ENCODE results near the gene OSTM1. TPM values are rescaled to one million over a fixed set of nuclear protein-coding genes. Genes with fewer than 3 reads are reported as not detected.
"Not testable (repeated sequence)": the region's sequence is repeated elsewhere in the genome, so short reads cannot be mapped to it uniquely, and the experiment has no call there.

The OSTM1 gene
- total RNA-seq, 1 donor from 2014 or later, result 59.3 TPM

GRCh38 chr6:108020472-108021116 lies 53.9 kb downstream of the OSTM1 start:
- Histone ChIP-seq H3K4me1 (no peaks in the 10 kb centered on the region), H3K9me3 (no peaks in the 10 kb centered on the region), H3K4me3 (no peak overlapping the region), H3K27ac (no peak overlapping the region), H3K27me3 (no peaks in the 10 kb centered on the region), H3K36me3 (no peaks in the 10 kb centered on the region)
- no peak for ATAC-seq
- TF ChIP-seq, protein P1, sequence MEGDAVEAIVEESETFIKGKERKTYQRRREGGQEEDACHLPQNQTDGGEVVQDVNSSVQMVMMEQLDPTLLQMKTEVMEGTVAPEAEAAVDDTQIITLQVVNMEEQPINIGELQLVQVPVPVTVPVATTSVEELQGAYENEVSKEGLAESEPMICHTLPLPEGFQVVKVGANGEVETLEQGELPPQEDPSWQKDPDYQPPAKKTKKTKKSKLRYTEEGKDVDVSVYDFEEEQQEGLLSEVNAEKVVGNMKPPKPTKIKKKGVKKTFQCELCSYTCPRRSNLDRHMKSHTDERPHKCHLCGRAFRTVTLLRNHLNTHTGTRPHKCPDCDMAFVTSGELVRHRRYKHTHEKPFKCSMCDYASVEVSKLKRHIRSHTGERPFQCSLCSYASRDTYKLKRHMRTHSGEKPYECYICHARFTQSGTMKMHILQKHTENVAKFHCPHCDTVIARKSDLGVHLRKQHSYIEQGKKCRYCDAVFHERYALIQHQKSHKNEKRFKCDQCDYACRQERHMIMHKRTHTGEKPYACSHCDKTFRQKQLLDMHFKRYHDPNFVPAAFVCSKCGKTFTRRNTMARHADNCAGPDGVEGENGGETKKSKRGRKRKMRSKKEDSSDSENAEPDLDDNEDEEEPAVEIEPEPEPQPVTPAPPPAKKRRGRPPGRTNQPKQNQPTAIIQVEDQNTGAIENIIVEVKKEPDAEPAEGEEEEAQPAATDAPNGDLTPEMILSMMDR (IDR thresholded peaks at IDR 0.05), result no peak
- intact Hi-C loops (cut with DNase I), result no loop called here
- DNase-seq, result no peak

DNA sequence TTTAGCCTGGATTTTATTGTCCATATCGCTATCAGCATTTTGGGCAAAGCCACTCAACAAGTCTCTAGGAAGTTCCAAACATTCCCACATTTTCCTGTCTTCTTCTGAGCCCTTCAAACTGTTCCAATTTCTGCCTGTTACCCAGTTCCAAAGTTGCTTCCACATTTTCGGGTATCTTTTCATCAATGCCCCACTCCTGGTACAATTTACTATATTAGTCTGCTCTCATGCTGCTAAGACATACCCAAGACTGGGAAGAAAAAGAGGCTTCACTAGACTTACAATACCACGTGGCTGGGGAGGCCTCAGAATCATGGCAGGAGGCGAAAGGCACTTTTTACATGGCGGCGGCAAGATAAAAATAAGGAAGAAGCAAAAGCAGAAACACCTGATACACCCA lies 58.3 kb downstream of the OSTM1 start:
- intact Hi-C loops (cut with DNase I); H3K4me3 ChIP-seq; ATAC-seq; DNase-seq; H3K27me3 ChIP-seq; H3K9me3 ChIP-seq; H3K27ac ChIP-seq; H3K36me3 ChIP-seq; H3K4me1 ChIP-seq: not testable (repeated sequence)

DNA sequence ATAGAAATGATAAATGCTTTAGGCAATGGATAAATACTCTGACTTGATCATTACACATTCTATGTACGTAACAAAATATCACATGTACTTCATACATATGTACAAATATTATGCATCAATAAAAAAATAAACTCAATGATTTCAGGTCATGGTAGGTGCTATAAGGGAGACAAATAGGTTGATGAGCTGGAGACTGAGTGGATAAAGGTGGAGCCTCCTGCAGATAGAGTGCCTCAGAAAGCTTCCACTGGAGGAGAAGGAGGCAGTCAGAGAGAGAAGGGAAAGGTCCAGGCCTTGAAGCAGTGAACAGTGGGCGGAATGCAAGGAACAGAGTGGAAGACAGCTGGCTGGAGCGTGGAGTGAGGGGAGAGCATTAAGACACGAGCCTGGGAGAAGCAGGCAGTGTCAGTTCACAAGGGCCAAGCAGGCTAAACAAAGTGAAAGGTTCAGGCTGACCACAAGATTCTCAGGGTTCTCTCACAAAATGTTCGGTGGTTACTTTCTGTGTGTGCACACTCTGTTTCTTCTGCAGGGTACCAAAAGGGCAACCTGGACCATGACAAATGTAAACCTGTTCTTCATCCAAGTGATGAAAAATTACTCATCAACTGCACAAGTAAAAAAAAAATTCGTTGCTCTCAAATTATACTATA lies 60.6 kb downstream of the OSTM1 start:
- Histone ChIP-seq H3K9me3 (no peaks in the 10 kb centered on the region), H3K27ac (no peak overlapping the region), H3K4me3 (no peak overlapping the region), H3K27me3 (no peaks in the 10 kb centered on the region), H3K36me3 (no peaks in the 10 kb centered on the region), H3K4me1 (no peaks in the 10 kb centered on the region)
- intact Hi-C loops (cut with DNase I), result no loop called here
- ATAC-seq (no peak), DNase-seq (no peak)
- TF ChIP-seq, protein P1 (IDR thresholded peaks at IDR 0.05), result no peak

DNA sequence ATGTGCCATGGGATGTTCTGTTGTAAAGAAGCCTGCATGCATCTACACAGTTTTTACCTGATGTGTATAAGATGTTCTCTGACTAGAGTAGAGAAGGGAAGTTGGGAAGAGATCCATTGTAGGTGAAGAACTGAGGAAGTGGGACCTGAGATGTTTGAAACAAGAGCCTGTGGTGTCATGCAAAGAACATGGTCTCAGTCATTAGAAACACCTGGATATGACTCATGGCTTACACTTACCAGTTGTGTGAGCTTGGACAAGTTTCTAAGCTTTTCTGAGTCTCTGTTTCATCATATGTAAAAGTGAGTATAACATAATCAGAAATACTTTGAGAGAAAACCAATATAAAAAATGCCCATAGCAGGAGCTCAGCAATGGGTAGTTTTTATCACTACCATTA lies 64.6 kb downstream of the OSTM1 start:
- H3K27ac ChIP-seq, result no peak overlapping the region
- intact Hi-C loops (cut with DNase I), result no loop called here
- ATAC-seq, result no peak
- TF ChIP-seq, protein P1 (IDR thresholded peaks at IDR 0.05), result no peak
- H3K36me3 ChIP-seq, result no peaks in the 10 kb centered on the region
- no peaks in the 10 kb centered on the region for H3K9me3 ChIP-seq
- DNase-seq, result no peak
- no peaks in the 10 kb centered on the region for H3K4me1 ChIP-seq
- H3K27me3 ChIP-seq, result no peaks in the 10 kb centered on the region
- H3K4me3 ChIP-seq, result no peak overlapping the region

DNA sequence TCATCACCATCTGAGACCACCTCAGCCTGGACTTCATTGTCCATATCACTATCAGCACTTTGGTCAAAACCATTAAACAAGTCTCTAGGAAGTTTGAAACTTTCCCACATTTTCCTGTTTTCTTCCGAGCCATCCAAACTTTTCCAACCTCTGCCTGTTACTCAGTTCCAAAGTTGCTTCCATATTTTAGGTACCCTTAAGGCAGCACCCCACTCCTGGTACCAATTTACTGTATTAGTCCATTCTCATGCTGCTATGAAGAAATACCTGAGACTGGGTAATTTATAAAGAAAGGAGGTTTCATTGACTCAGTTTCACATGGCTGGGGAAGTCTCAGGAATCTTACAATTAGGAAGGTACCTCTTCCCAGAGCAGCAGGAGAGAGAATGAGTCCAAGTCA lies 65.3 kb downstream of the OSTM1 start:
- H3K4me3 ChIP-seq; intact Hi-C loops (cut with DNase I); H3K9me3 ChIP-seq; H3K4me1 ChIP-seq; DNase-seq; H3K27me3 ChIP-seq; H3K27ac ChIP-seq; ATAC-seq; H3K36me3 ChIP-seq: not testable (repeated sequence)

DNA sequence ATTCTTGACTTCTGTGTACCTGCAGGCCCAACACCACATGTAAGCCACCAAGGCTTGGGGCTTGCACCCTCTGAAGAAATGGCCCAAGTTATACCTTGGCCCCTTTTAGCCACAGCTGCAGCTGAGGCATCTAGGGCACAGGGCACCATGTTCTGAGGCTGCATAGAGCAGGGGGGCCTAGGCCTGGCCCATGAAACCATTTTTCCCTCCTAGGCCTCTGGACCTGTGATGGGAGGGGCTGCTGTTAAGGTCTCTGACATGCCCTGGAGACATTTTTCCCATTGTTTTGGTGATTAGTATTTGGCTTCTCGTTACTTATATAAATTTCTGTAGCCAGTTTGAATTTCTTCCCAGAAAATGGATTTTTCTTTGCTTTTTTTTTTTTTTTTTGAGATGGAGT lies 66.2 kb downstream of the OSTM1 start:
- no peak overlapping the region for H3K4me3 ChIP-seq
- no peaks in the 10 kb centered on the region for H3K4me1 ChIP-seq
- DNase-seq (no peak), ATAC-seq (no peak)
- no peaks in the 10 kb centered on the region for H3K36me3 ChIP-seq
- no peaks in the 10 kb centered on the region for H3K27me3 ChIP-seq
- intact Hi-C loops (cut with DNase I), result no loop called here
- TF ChIP-seq, protein P1 (IDR thresholded peaks at IDR 0.05), result no peak
- no peaks in the 10 kb centered on the region for H3K9me3 ChIP-seq
- H3K27ac ChIP-seq, result no peak overlapping the region

Data from upper lobe of right lung (tissue), 1 donor.